Amniotic stem cell (primary cell): Measurements from ENCODE around the gene TNFAIP8L2.

Experiments used
- DNase-seq: peaks from one replicate; lab custom pipeline; 2025; lab: John Stamatoyannopoulos, UW

The TNFAIP8L2 gene

GRCh38 chr1:151156515-151156819 is at the start of gene TNFAIP8L2:
Gene TNFAIP8L2 (plus strand): TSS chr1:151156649. CDS start chr1:151158698, 2,049 bp downstream.
- no peak for DNase-seq

- no peak for DNase-seq
Measured at GRCh38 chr1:151106894-151107293, 49.6 kb upstream of the TNFAIP8L2 start.

GRCh38 chr1:151108331-151108730 is 48.1 kb upstream of the TNFAIP8L2 start:
- DNase-seq, result no peak

GRCh38 chr1:151113877-151114276 is 42.6 kb upstream of the TNFAIP8L2 start:
- no peak for DNase-seq

- no peak for DNase-seq
Measured at GRCh38 chr1:151124763-151125403, 31.6 kb upstream of the TNFAIP8L2 start.

GRCh38 chr1:151128800-151129199 is 27.6 kb upstream of the TNFAIP8L2 start:
- no peak for DNase-seq

GRCh38 chr1:151130987-151131586 is 25.4 kb upstream of the TNFAIP8L2 start:
- no peak for DNase-seq

- no peak for DNase-seq
Measured at GRCh38 chr1:151131701-151132334, 24.6 kb upstream of the TNFAIP8L2 start.

GRCh38 chr1:151132335-151133017 is 24.0 kb upstream of the TNFAIP8L2 start:
- no peak for DNase-seq

GRCh38 chr1:151133018-151133806 is 23.2 kb upstream of the TNFAIP8L2 start:
- DNase-seq, result no peak

- DNase-seq, result no peak
Measured at GRCh38 chr1:151134396-151134795, 22.1 kb upstream of the TNFAIP8L2 start.

GRCh38 chr1:151134991-151135390 is 21.5 kb upstream of the TNFAIP8L2 start:
- no peak for DNase-seq

GRCh38 chr1:151135433-151136385 is 20.7 kb upstream of the TNFAIP8L2 start:
- DNase-seq, result no peak

GRCh38 chr1:151137789-151138188 is 18.7 kb upstream of the TNFAIP8L2 start:
- DNase-seq, result no peak

GRCh38 chr1:151142411-151143056 is 13.9 kb upstream of the TNFAIP8L2 start:
- DNase-seq, result no peak

- no peak for DNase-seq
Measured at GRCh38 chr1:151143057-151143435, 13.4 kb upstream of the TNFAIP8L2 start.

- DNase-seq, result no peak
Measured at GRCh38 chr1:151143986-151144385, 12.5 kb upstream of the TNFAIP8L2 start.

GRCh38 chr1:151144474-151145303 is 11.8 kb upstream of the TNFAIP8L2 start:
- DNase-seq, result no peak

GRCh38 chr1:151145304-151146071 is 11.0 kb upstream of the TNFAIP8L2 start:
- DNase-seq, result no peak
